Common myeloid progenitor, CD34-positive (primary cell): Measurements from ENCODE around the gene RGS7.

ENCODE experiments used
- CTCF ChIA-PET: fragments of 350-600 bp; sonication (Branson Sonifier 250); formaldehyde crosslinking; loops from one replicate; lab custom pipeline; 2021; ENCODE audit warnings: antibody characterized with exemption; lab: Charles Lee
- POLR2A ChIA-PET: fragments of 350-600 bp; sonication (Branson Sonifier 250); formaldehyde crosslinking; loops from one replicate; lab custom pipeline; 2021; ENCODE audit warnings: antibody characterized with exemption; lab: Charles Lee
- DNase-seq, 3 donors: peaks; one replicate each; pipeline versions ENCODE4 v3.0.0 to v3.0.0-alpha.2; 2013
- H3K27ac ChIP-seq, 2 experiments: 1 replicate in 1 of 2; 2 replicates in 1 of 2; pipeline ENCODE4 v1.7.0; 2013; ENCODE audit warnings: inconsistent platforms in 2 of 2, low read length in 2 of 2, mild to moderate bottlenecking in 2 of 2, low read depth in 1 of 2, moderate library complexity in 1 of 2; ENCODE audit not compliant: severe bottlenecking in 2 of 2, insufficient read depth in 1 of 2, poor library complexity in 1 of 2
- H3K27me3 ChIP-seq, 5 experiments: replicated peaks in 2 of 5; 1 replicate in 3 of 5; 2 replicates in 2 of 5; pipeline versions ENCODE4 v1.6.1 to v1.7.0; 2013; ENCODE audit warnings: low read length in 4 of 5, mild to moderate bottlenecking in 2 of 5, moderate library complexity in 2 of 5, inconsistent platforms in 1 of 5; ENCODE audit not compliant: insufficient read depth in 5 of 5, control insufficient read depth in 4 of 5
- H3K36me3 ChIP-seq, 4 experiments: 1 replicate in 2 of 4; 2 replicates in 2 of 4; pipeline versions ENCODE4 v1.6.1 to v1.7.0; 2013; ENCODE audit warnings: low read length in 3 of 4, control low read depth in 1 of 4, mild to moderate bottlenecking in 1 of 4; ENCODE audit not compliant: control insufficient read depth in 4 of 4, insufficient read depth in 4 of 4
- H3K4me1 ChIP-seq, 4 experiments: 1 replicate in 3 of 4; 2 replicates in 1 of 4; pipeline versions ENCODE4 v1.6.1 to v1.7.1; 2013; ENCODE audit warnings: low read length in 3 of 4, mild to moderate bottlenecking in 3 of 4, control low read depth in 1 of 4, inconsistent platforms in 1 of 4, moderate library complexity in 1 of 4; ENCODE audit not compliant: control insufficient read depth in 4 of 4, insufficient read depth in 4 of 4; ENCODE audit errors: control extremely low read depth in 1 of 4
- H3K4me3 ChIP-seq, 7 experiments: 1 replicate in 4 of 7; 2 replicates in 3 of 7; pipeline versions ENCODE4 v1.5.1 to v1.7.0; 2013; ENCODE audit warnings: mild to moderate bottlenecking in 7 of 7, low read length in 6 of 7, moderate library complexity in 6 of 7, inconsistent platforms in 2 of 7, low read depth in 2 of 7, control low read depth in 1 of 7; ENCODE audit not compliant: insufficient read depth in 4 of 7, control insufficient read depth in 1 of 7; ENCODE audit errors: extremely low read depth in 1 of 7
- H3K9me3 ChIP-seq, 5 experiments: 1 replicate in 4 of 5; 2 replicates in 1 of 5; pipeline versions ENCODE4 v1.6.1 to v1.7.1; 2013; ENCODE audit warnings: low read length in 4 of 5, mild to moderate bottlenecking in 2 of 5, inconsistent platforms in 1 of 5, low read depth in 1 of 5, moderate library complexity in 1 of 5; ENCODE audit not compliant: control insufficient read depth in 4 of 5, insufficient read depth in 2 of 5; ENCODE audit errors: control extremely low read depth in 1 of 5
- WGBS: methylation state at CpG from one replicate; pipeline ENCODE4 v1.1.5; 2013; ENCODE audit not compliant: insufficient coverage; 5-methylcytosine and 5-hydroxymethylcytosine counted together

Gene RGS7

GRCh38 chr1:240935920-240936319 is 421.1 kb downstream of the RGS7 start:
- Histone ChIP-seq H3K4me3 (no peak overlapping the region), H3K27me3 (no peaks in the 10 kb centered on the region), H3K36me3 (no peaks in the 10 kb centered on the region), H3K9me3 (peaks cover 0 to 17% (median 4%) of the 10 kb centered on the region in 5 experiments), H3K27ac (no peak overlapping the region), H3K4me1 (no peaks in the 10 kb centered on the region)
- no peak for DNase-seq
- POLR2A ChIA-PET = no interaction called here
- WGBS = 100% methylated on average over 2 of the region's 2 CpGs
- CTCF ChIA-PET = no interaction called here

GRCh38 chr1:240931031-240931430 is 426.0 kb downstream of the RGS7 start:
- ChIA-PET CTCF (no interaction called here), POLR2A (no interaction called here)
- Histone ChIP-seq H3K36me3 (no peaks in the 10 kb centered on the region), H3K27ac (no peak overlapping the region), H3K4me3 (no peak overlapping the region), H3K9me3 (peaks cover 0 to 3% (median 0%) of the 10 kb centered on the region in 5 experiments), H3K4me1 (no peaks in the 10 kb centered on the region), H3K27me3 (no peaks in the 10 kb centered on the region)
- 67% methylated on average over 1 of the region's 4 CpGs for WGBS
- DNase-seq = no peak

GRCh38 chr1:240928265-240928664 is 428.7 kb downstream of the RGS7 start:
- Histone ChIP-seq H3K9me3 (no peaks in the 10 kb centered on the region), H3K27ac (no peak overlapping the region), H3K27me3 (no peaks in the 10 kb centered on the region), H3K4me1 (no peaks in the 10 kb centered on the region), H3K4me3 (no peak overlapping the region), H3K36me3 (no peaks in the 10 kb centered on the region)
- 92% methylated on average over 2 of the region's 4 CpGs for WGBS
- no peak for DNase-seq
- CTCF ChIA-PET = no interaction called here
- POLR2A ChIA-PET = no interaction called here

GRCh38 chr1:240927821-240928220 is 429.2 kb downstream of the RGS7 start:
- H3K36me3 ChIP-seq = no peaks in the 10 kb centered on the region
- WGBS = 79% methylated on average over 3 of the region's 3 CpGs
- POLR2A ChIA-PET = no interaction called here
- H3K27ac ChIP-seq = no peak overlapping the region
- no peak overlapping the region for H3K4me3 ChIP-seq
- no peaks in the 10 kb centered on the region for H3K27me3 ChIP-seq
- CTCF ChIA-PET = no interaction called here
- no peak for DNase-seq
- H3K4me1 ChIP-seq = no peaks in the 10 kb centered on the region
- no peaks in the 10 kb centered on the region for H3K9me3 ChIP-seq

GRCh38 chr1:240925273-240925672 is 431.7 kb downstream of the RGS7 start:
- Histone ChIP-seq H3K9me3 (no peaks in the 10 kb centered on the region), H3K27me3 (no peaks in the 10 kb centered on the region), H3K4me3 (no peak overlapping the region), H3K36me3 (no peaks in the 10 kb centered on the region), H3K27ac (no peak overlapping the region), H3K4me1 (no peaks in the 10 kb centered on the region)
- no CpG with 5 or more reads among the region's 4 CpGs for WGBS
- no peak for DNase-seq
- POLR2A ChIA-PET = no interaction called here
- CTCF ChIA-PET = no interaction called here

- no peak overlapping the region for H3K27ac ChIP-seq
- H3K4me3 ChIP-seq = no peak overlapping the region
- no peaks in the 10 kb centered on the region for H3K36me3 ChIP-seq
- CTCF ChIA-PET = no interaction called here
- H3K27me3 ChIP-seq = no peaks in the 10 kb centered on the region
- POLR2A ChIA-PET = no interaction called here
- H3K9me3 ChIP-seq = no peaks in the 10 kb centered on the region
- 100% methylated on average over 1 of the region's 1 CpG for WGBS
- H3K4me1 ChIP-seq = no peaks in the 10 kb centered on the region
- no peak for DNase-seq
Measured at GRCh38 chr1:240917976-240918375, 439.0 kb downstream of the RGS7 start.

GRCh38 chr1:240914506-240914905 is 442.5 kb downstream of the RGS7 start:
- Histone ChIP-seq H3K9me3 (no peaks in the 10 kb centered on the region), H3K4me3 (no peak overlapping the region), H3K36me3 (no peaks in the 10 kb centered on the region), H3K27me3 (no peaks in the 10 kb centered on the region), H3K4me1 (no peaks in the 10 kb centered on the region), H3K27ac (no peak overlapping the region)
- no peak for DNase-seq
- ChIA-PET CTCF (no interaction called here), POLR2A (no interaction called here)
- no CpG with 5 or more reads among the region's 1 CpG for WGBS
